NCI-H1436 (cell line): Measurements from ENCODE around the gene PATJ.
"Not testable (repeated sequence)": the region's sequence is repeated elsewhere in the genome, so short reads cannot be mapped to it uniquely, and the experiment has no call there.

Experiments used
- DNase-seq: peaks from one replicate; lab custom pipeline; 2025; lab: John Stamatoyannopoulos, UW

Gene PATJ

GRCh38 chr1:61741711-61742619 lies at the start of gene PATJ:
Gene PATJ, plus strand, starts transcription at chr1:61742480. Its CDS starts 20,413 bp downstream, at chr1:61762893.
- peak; percentile 77 for DNase-seq

GRCh38 chr1:61699911-61700851 lies 42.1 kb upstream of the PATJ start:
- DNase-seq = no peak

GRCh38 chr1:61708953-61709907 lies 33.0 kb upstream of the PATJ start:
- no peak for DNase-seq

GRCh38 chr1:61709908-61710289 lies 32.4 kb upstream of the PATJ start:
- no peak for DNase-seq

GRCh38 chr1:61711257-61711656 lies 31.0 kb upstream of the PATJ start:
- DNase-seq = not testable (repeated sequence)

- no peak for DNase-seq
Measured at GRCh38 chr1:61711969-61712368, 30.3 kb upstream of the PATJ start.

GRCh38 chr1:61718996-61719663 lies 23.1 kb upstream of the PATJ start:
- not testable (repeated sequence) for DNase-seq

GRCh38 chr1:61724506-61724812 lies 17.8 kb upstream of the PATJ start:
- no peak for DNase-seq

GRCh38 chr1:61724813-61725694 lies 17.2 kb upstream of the PATJ start, which contains the start of gene TM2D1:
Gene TM2D1, minus strand, starts transcription at chr1:61725141. Its CDS starts 21 bp downstream, at chr1:61725120.
- peak; percentile 80 for DNase-seq

GRCh38 chr1:61727544-61727943 lies 14.7 kb upstream of the PATJ start:
- no peak for DNase-seq

- not testable (repeated sequence) for DNase-seq
Measured at GRCh38 chr1:61730679-61731078, 11.6 kb upstream of the PATJ start.

- DNase-seq = no peak
Measured at GRCh38 chr1:61732726-61733125, 9.6 kb upstream of the PATJ start.

- DNase-seq = no peak
Measured at GRCh38 chr1:61740751-61741700, 1.3 kb upstream of the PATJ start.

GRCh38 chr1:61742620-61743430 lies 545 bp downstream of the PATJ start:
- DNase-seq = peak; percentile 46

- no peak for DNase-seq
Measured at GRCh38 chr1:61743431-61743705, 1.1 kb downstream of the PATJ start.

GRCh38 chr1:61743716-61744580 lies 1.7 kb downstream of the PATJ start:
- DNase-seq = no peak

- DNase-seq = no peak
Measured at GRCh38 chr1:61746813-61747212, 4.5 kb downstream of the PATJ start.
